Measurements from ENCODE around the gene ZWILCH. TPM values are rescaled to one million over a fixed set of nuclear protein-coding genes. Genes with fewer than 3 reads are reported as not detected.

Gene ZWILCH
- total and polyA plus RNA-seq, 2 donors (not counting 3 experiments of a cell fraction or from before 2014, with no cell fraction given), result 9.3 to 28.8 TPM

DNA sequence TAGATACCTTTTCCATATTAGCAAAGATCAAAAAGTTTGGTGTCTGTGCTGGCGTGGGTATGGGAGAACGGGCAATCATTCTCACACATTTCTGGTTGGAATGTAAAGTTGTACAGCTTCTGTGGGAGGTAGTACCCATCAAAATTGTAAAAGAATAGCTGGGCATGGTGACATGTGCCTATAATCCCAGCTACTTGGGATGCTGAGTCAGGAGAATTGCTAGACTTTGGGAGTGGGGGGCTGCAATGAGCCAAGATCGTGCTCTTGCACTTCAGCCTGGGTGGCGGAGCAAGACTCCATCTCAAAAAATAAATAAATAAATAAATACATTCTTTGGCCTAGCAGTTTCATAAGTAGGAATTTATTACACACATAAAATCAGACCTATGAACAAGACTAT is 37.8 kb downstream of the ZWILCH start:
- H3K79me2 ChIP-seq (ENCODE audit: control insufficient read depth, insufficient read depth, low read length), result no peaks in the 10 kb centered on the region
- no peak overlapping the region for H2AFZ ChIP-seq (ENCODE audit: low read depth, low read length)
- H3K4me2 ChIP-seq (ENCODE audit: insufficient read depth, low read length), result no peak overlapping the region
- DNase-seq (ENCODE audit: low read depth, low spot score) (no peak), FAIRE-seq (no peak)
- dilution Hi-C loops (cut with MboI; ENCODE audit: extremely low pct_ligation_motif_present, low sequenced_read_pairs), result no loop called here
- intact Hi-C loops (cut with micrococcal nuclease), result no loop called here
- H4K20me1 ChIP-seq (replicated peaks; ENCODE audit: control insufficient read depth, extremely low read depth, insufficient read depth, low read length), result no peaks in the 10 kb centered on the region
- no peaks in the 10 kb centered on the region for H3K9me3 ChIP-seq (replicated peaks; ENCODE audit: control insufficient read depth, insufficient read depth, low read length)
- H3K27ac ChIP-seq (ENCODE audit: insufficient read depth, low read depth, low read length), result no peak overlapping the region
- ChIA-PET POLR2A (interaction anchor here (0.7 kb wide), 1 partner anchor 9 kb away, joined by 4 read pairs; no protein-coding TSS in a partner anchor), CTCF (interaction anchor here (0.6 to 1.4 kb wide), 3 partner anchors 15 to 24 kb away, joined by 3 to 4 read pairs (median 3); no protein-coding TSS in a partner anchor)
- H3K36me3 ChIP-seq (ENCODE audit: control insufficient read depth in 2 of 2, extremely low read depth in 1 of 2, insufficient read depth in 2 of 2, low read length in 2 of 2), result peaks cover 2 to 9% of the 10 kb centered on the region in 2 experiments
- no peaks in the 10 kb centered on the region for H3K27me3 ChIP-seq (ENCODE audit: control insufficient read depth in 2 of 2, insufficient read depth in 2 of 2, low read length in 2 of 2)
- TF ChIP-seq POLR2AphosphoS5 (IDR thresholded peaks at IDR 0.05; ENCODE audit: insufficient read depth, low read depth, low read length), result no peak
- no TSS peak for BruUV-seq (replicated peaks)
- H3K4me1 ChIP-seq (ENCODE audit: control insufficient read depth, extremely low read depth, insufficient read depth, low read length), result no peaks in the 10 kb centered on the region
- H3K9ac ChIP-seq (replicated peaks; ENCODE audit: extremely low read depth, insufficient read depth, low read length), result no peak overlapping the region
- H3K4me3 ChIP-seq (replicated peaks in 1 of 3; ENCODE audit: insufficient read depth in 1 of 3, low read depth in 1 of 3, low read length in 3 of 3), result no peak overlapping the region
- no peaks in the 10 kb centered on the region for H3K9me1 ChIP-seq (replicated peaks; ENCODE audit: control insufficient read depth, extremely low read depth, insufficient read depth, low read length)

DNA sequence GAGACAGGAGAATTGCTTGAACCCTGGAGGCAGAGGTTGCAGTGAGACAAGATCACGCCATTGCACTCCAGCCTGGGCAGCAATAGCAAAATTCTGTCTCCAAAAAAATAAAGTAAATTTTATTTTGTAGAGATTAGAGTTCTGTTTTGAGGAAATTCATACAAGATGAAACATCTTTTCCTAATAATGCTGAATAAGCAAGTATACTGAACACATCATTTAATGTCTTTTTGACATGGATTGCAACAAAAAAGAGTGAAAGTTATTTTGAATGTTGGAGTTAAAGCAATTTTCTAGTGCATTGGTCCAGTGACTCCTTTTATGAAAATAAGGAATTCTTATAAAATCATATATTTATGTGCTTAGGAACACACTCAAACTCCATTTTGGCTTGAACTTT is 40.1 kb downstream of the ZWILCH start:
- POLR2A ChIA-PET, result no interaction called here
- no peak overlapping the region for H3K4me3 ChIP-seq (replicated peaks in 1 of 3; ENCODE audit: insufficient read depth in 1 of 3, low read depth in 1 of 3, low read length in 3 of 3)
- H3K9me1 ChIP-seq (replicated peaks; ENCODE audit: control insufficient read depth, extremely low read depth, insufficient read depth, low read length), result no peaks in the 10 kb centered on the region
- H2AFZ ChIP-seq (ENCODE audit: low read depth, low read length), result no peak overlapping the region
- no peaks in the 10 kb centered on the region for H3K79me2 ChIP-seq (ENCODE audit: control insufficient read depth, insufficient read depth, low read length)
- CTCF ChIA-PET, result interaction anchor here (0.6 kb wide), 1 partner anchor 13 kb away, joined by 3 read pairs; no protein-coding TSS in a partner anchor
- BruUV-seq (replicated peaks), result no TSS peak
- peaks cover 0 to 6% of the 10 kb centered on the region in 2 experiments for H3K36me3 ChIP-seq (ENCODE audit: control insufficient read depth in 2 of 2, extremely low read depth in 1 of 2, insufficient read depth in 2 of 2, low read length in 2 of 2)
- no peak overlapping the region for H3K4me2 ChIP-seq (ENCODE audit: insufficient read depth, low read length)
- H4K20me1 ChIP-seq (replicated peaks; ENCODE audit: control insufficient read depth, extremely low read depth, insufficient read depth, low read length), result no peaks in the 10 kb centered on the region
- TF ChIP-seq FOS (IDR thresholded peaks at IDR 0.05; ENCODE audit: borderline replicate concordance, insufficient read depth, low read length) (no peak), MYC (IDR thresholded peaks at IDR 0.05; ENCODE audit: low read depth, low read length) (no peak), EZH2 (IDR thresholded peaks at IDR 0.05; ENCODE audit: borderline replicate concordance, low read depth, low read length, severe bottlenecking) (no peak), GATA2 (IDR thresholded peaks at IDR 0.05; ENCODE audit: insufficient read depth, insufficient read length, low read depth, low read length) (no peak)
- H3K9ac ChIP-seq (replicated peaks; ENCODE audit: extremely low read depth, insufficient read depth, low read length), result no peak overlapping the region
- H3K27ac ChIP-seq (ENCODE audit: insufficient read depth, low read depth, low read length), result no peak overlapping the region
- FAIRE-seq, result no peak
- H3K9me3 ChIP-seq (replicated peaks; ENCODE audit: control insufficient read depth, insufficient read depth, low read length), result no peaks in the 10 kb centered on the region
- intact Hi-C loops (cut with micrococcal nuclease), result no loop called here
- no peaks in the 10 kb centered on the region for H3K4me1 ChIP-seq (ENCODE audit: control insufficient read depth, extremely low read depth, insufficient read depth, low read length)
- dilution Hi-C loops (cut with MboI; ENCODE audit: extremely low pct_ligation_motif_present, low sequenced_read_pairs), result no loop called here
- H3K27me3 ChIP-seq (ENCODE audit: control insufficient read depth in 2 of 2, insufficient read depth in 2 of 2, low read length in 2 of 2), result no peaks in the 10 kb centered on the region
- DNase-seq (ENCODE audit: low read depth, low spot score), result no peak

Data from endothelial cell of umbilical vein (primary cell).